ENCODE data around the gene CLOCK.

CLOCK gene

DNA sequence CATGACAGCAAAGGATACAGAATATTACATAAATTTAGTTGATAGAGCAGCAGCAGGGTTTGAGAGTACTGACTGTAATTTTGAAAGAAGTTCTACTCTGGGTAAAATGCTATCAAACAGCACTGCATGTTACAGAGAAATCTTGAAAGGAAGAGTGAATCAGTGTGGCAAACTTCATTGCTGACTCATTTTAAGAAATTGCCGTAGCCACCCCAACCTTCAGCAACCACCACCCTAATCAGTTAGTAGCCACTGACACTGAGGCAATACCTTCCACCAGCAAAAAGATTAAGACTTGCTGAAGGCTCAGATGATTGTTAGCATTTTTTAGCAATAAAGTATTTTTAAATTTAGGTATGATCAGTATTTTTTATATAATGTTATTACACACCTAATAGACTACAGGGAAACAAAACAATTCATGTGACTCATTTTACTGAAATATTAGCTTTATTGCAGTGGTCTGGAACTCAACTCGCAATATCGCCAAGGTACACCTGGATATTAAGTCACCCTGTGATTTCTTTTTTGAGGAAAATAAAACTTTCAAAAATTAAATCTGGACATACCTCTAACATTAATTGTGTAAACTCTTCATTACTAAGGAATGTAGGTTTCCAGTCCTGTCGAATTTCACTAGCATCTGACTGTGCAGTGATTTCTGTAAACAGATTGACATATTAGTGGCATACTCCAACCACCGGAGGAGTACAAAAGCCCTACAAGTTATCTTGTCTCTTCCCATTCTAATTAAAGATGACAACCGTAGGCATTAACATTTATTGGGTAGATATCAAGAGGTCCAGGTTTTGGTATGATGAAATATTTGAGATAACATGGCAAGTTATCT is 71.1 kb downstream of the CLOCK start:
- Histone ChIP-seq H3K79me1 (ENCODE audit: low read depth, low read length) (no peaks in the 10 kb centered on the region), H3K4me3 (ENCODE audit: low read length in 2 of 2) (no peak overlapping the region), H3K23ac (ENCODE audit: low read depth, low read length, poor library complexity) (no peak overlapping the region), H3K4ac (ENCODE audit: low read length) (no peak overlapping the region), H2BK12ac (ENCODE audit: low read length) (no peak overlapping the region), H3K14ac (ENCODE audit: low read length) (no peak overlapping the region), H3K36me3 (replicated peaks in 1 of 2; ENCODE audit: control insufficient read depth in 2 of 2, insufficient read depth in 2 of 2, low read length in 2 of 2) (peaks cover 9 to 82% of the 10 kb centered on the region in 2 donors), H3K4me1 (ENCODE audit: control insufficient read depth in 2 of 2, insufficient read depth in 1 of 2, low read depth in 1 of 2, low read length in 2 of 2) (no peaks in the 10 kb centered on the region), H3K4me2 (ENCODE audit: insufficient read depth, low read length, poor library complexity, severe bottlenecking) (no peak overlapping the region), H3K9me3 (replicated peaks in 1 of 2; ENCODE audit: control insufficient read depth in 2 of 2, insufficient read depth in 1 of 2, low read depth in 1 of 2, low read length in 2 of 2) (peaks cover 1 to 17% of the 10 kb centered on the region in 2 donors), H3K27ac (replicated peaks; ENCODE audit: low read length) (no peak overlapping the region), H4K91ac (ENCODE audit: low read depth, low read length, poor library complexity) (no peak overlapping the region), H2BK15ac (ENCODE audit: low read length) (no peak overlapping the region), H3K9ac (ENCODE audit: low read depth, low read length, poor library complexity) (no peak overlapping the region), H2AFZ (ENCODE audit: low read length) (no peak overlapping the region), H3K18ac (ENCODE audit: low read length) (no peak overlapping the region), H2BK5ac (ENCODE audit: low read length) (no peak overlapping the region), H2BK120ac (ENCODE audit: low read depth, low read length) (no peak overlapping the region), H2AK5ac (ENCODE audit: low read depth, low read length) (no peak overlapping the region), H3K27me3 (ENCODE audit: control insufficient read depth in 3 of 3, insufficient read depth in 3 of 3, low read depth in 1 of 3, low read length in 3 of 3) (no peaks in the 10 kb centered on the region), H4K8ac (ENCODE audit: low read depth, low read length) (no peak overlapping the region)
- DNase-seq (ENCODE audit: low spot score): no peak
- no CpG with 5 or more reads among the region's 6 CpGs for WGBS, 2 donors (ENCODE audit: extremely low coverage in 2 of 2, insufficient read length in 2 of 2, insufficient replicate concordance in 1 of 2)

DNA sequence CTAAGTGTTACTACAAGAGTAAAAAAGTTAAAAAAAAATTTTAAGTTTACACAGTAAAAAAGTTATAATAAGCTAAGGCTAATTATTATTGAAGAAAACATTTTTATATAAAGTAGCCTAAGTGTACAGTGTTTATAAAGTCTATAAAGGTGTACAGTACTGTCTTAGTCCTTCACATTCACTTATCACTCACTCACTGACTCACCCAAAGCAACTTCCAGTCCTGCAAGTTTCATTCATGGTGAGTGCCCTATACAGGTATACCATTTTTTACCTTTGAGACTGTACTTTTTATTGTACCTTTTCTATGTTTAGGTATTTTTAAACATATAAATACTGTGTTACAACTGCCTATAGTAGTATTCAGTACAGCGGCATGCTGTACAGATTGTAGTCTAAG is 76.7 kb downstream of the CLOCK start:
- no CpG with 5 or more reads among the region's 1 CpG for WGBS, 2 donors (ENCODE audit: extremely low coverage in 2 of 2, insufficient read length in 2 of 2, insufficient replicate concordance in 1 of 2)
- H3K9ac ChIP-seq (ENCODE audit: low read depth, low read length, poor library complexity): no peak overlapping the region
- H3K14ac ChIP-seq (ENCODE audit: low read length): no peak overlapping the region
- peaks cover 0 to 11% of the 10 kb centered on the region in 2 donors for H3K9me3 ChIP-seq (replicated peaks in 1 of 2; ENCODE audit: control insufficient read depth in 2 of 2, insufficient read depth in 1 of 2, low read depth in 1 of 2, low read length in 2 of 2)
- no peak overlapping the region for H2BK12ac ChIP-seq (ENCODE audit: low read length)
- H3K18ac ChIP-seq (ENCODE audit: low read length): no peak overlapping the region
- H2BK5ac ChIP-seq (ENCODE audit: low read length): no peak overlapping the region
- no peak overlapping the region for H3K23ac ChIP-seq (ENCODE audit: low read depth, low read length, poor library complexity)
- H3K4ac ChIP-seq (ENCODE audit: low read length): no peak overlapping the region
- H3K36me3 ChIP-seq (replicated peaks in 1 of 2; ENCODE audit: control insufficient read depth in 2 of 2, insufficient read depth in 2 of 2, low read length in 2 of 2): peaks cover 5 to 92% of the 10 kb centered on the region in 2 donors
- H3K4me3 ChIP-seq (ENCODE audit: low read length in 2 of 2): no peak overlapping the region
- H4K8ac ChIP-seq (ENCODE audit: low read depth, low read length): no peak overlapping the region
- no peak for DNase-seq (ENCODE audit: low spot score)
- H2BK120ac ChIP-seq (ENCODE audit: low read depth, low read length): no peak overlapping the region
- H3K4me1 ChIP-seq (ENCODE audit: control insufficient read depth in 2 of 2, insufficient read depth in 1 of 2, low read depth in 1 of 2, low read length in 2 of 2): no peaks in the 10 kb centered on the region
- no peak overlapping the region for H2AFZ ChIP-seq (ENCODE audit: low read length)
- no peaks in the 10 kb centered on the region for H3K27me3 ChIP-seq (ENCODE audit: control insufficient read depth in 3 of 3, insufficient read depth in 3 of 3, low read depth in 1 of 3, low read length in 3 of 3)
- H4K91ac ChIP-seq (ENCODE audit: low read depth, low read length, poor library complexity): no peak overlapping the region
- no peak overlapping the region for H2AK5ac ChIP-seq (ENCODE audit: low read depth, low read length)
- H3K79me1 ChIP-seq (ENCODE audit: low read depth, low read length): no peaks in the 10 kb centered on the region
- H3K27ac ChIP-seq (replicated peaks; ENCODE audit: low read length): no peak overlapping the region
- no peak overlapping the region for H3K4me2 ChIP-seq (ENCODE audit: insufficient read depth, low read length, poor library complexity, severe bottlenecking)
- no peak overlapping the region for H2BK15ac ChIP-seq (ENCODE audit: low read length)

- Histone ChIP-seq H3K23ac (ENCODE audit: low read depth, low read length, poor library complexity) (no peak overlapping the region), H2BK5ac (ENCODE audit: low read length) (no peak overlapping the region), H3K18ac (ENCODE audit: low read length) (no peak overlapping the region), H2BK12ac (ENCODE audit: low read length) (no peak overlapping the region), H3K9ac (ENCODE audit: low read depth, low read length, poor library complexity) (no peak overlapping the region), H3K36me3 (replicated peaks in 1 of 2; ENCODE audit: control insufficient read depth in 2 of 2, insufficient read depth in 2 of 2, low read length in 2 of 2) (peaks cover 2 to 91% of the 10 kb centered on the region in 2 donors), H2AK5ac (ENCODE audit: low read depth, low read length) (no peak overlapping the region), H3K4me1 (ENCODE audit: control insufficient read depth in 2 of 2, insufficient read depth in 1 of 2, low read depth in 1 of 2, low read length in 2 of 2) (no peaks in the 10 kb centered on the region), H3K4me3 (ENCODE audit: low read length in 2 of 2) (no peak overlapping the region), H3K14ac (ENCODE audit: low read length) (no peak overlapping the region), H4K91ac (ENCODE audit: low read depth, low read length, poor library complexity) (no peak overlapping the region), H3K4ac (ENCODE audit: low read length) (no peak overlapping the region), H2AFZ (ENCODE audit: low read length) (no peak overlapping the region), H3K4me2 (ENCODE audit: insufficient read depth, low read length, poor library complexity, severe bottlenecking) (no peak overlapping the region), H3K9me3 (replicated peaks in 1 of 2; ENCODE audit: control insufficient read depth in 2 of 2, insufficient read depth in 1 of 2, low read depth in 1 of 2, low read length in 2 of 2) (no peaks in the 10 kb centered on the region), H4K8ac (ENCODE audit: low read depth, low read length) (no peak overlapping the region), H3K79me1 (ENCODE audit: low read depth, low read length) (no peaks in the 10 kb centered on the region), H2BK15ac (ENCODE audit: low read length) (no peak overlapping the region), H2BK120ac (ENCODE audit: low read depth, low read length) (no peak overlapping the region), H3K27ac (replicated peaks; ENCODE audit: low read length) (no peak overlapping the region), H3K27me3 (ENCODE audit: control insufficient read depth in 3 of 3, insufficient read depth in 3 of 3, low read depth in 1 of 3, low read length in 3 of 3) (no peaks in the 10 kb centered on the region)
- no peak for DNase-seq (ENCODE audit: low spot score)
- no CpG with 5 or more reads among the region's 2 CpGs for WGBS, 2 donors (ENCODE audit: extremely low coverage in 2 of 2, insufficient read length in 2 of 2, insufficient replicate concordance in 1 of 2)
These were observed 78.0 kb downstream of the CLOCK start for GRCh38 chr4:55468724-55469123.

GRCh38 chr4:55466001-55466400 is 80.7 kb downstream of the CLOCK start:
- Histone ChIP-seq H3K18ac (ENCODE audit: low read length) (no peak overlapping the region), H3K9me3 (replicated peaks in 1 of 2; ENCODE audit: control insufficient read depth in 2 of 2, insufficient read depth in 1 of 2, low read depth in 1 of 2, low read length in 2 of 2) (no peaks in the 10 kb centered on the region), H4K8ac (ENCODE audit: low read depth, low read length) (no peak overlapping the region), H2BK120ac (ENCODE audit: low read depth, low read length) (no peak overlapping the region), H4K91ac (ENCODE audit: low read depth, low read length, poor library complexity) (no peak overlapping the region), H3K36me3 (replicated peaks in 1 of 2; ENCODE audit: control insufficient read depth in 2 of 2, insufficient read depth in 2 of 2, low read length in 2 of 2) (peaks cover 2 to 88% of the 10 kb centered on the region in 2 donors), H3K4me2 (ENCODE audit: insufficient read depth, low read length, poor library complexity, severe bottlenecking) (no peak overlapping the region), H3K4me3 (ENCODE audit: low read length in 2 of 2) (no peak overlapping the region), H3K14ac (ENCODE audit: low read length) (no peak overlapping the region), H3K27ac (replicated peaks; ENCODE audit: low read length) (no peak overlapping the region), H3K4me1 (ENCODE audit: control insufficient read depth in 2 of 2, insufficient read depth in 1 of 2, low read depth in 1 of 2, low read length in 2 of 2) (no peaks in the 10 kb centered on the region), H2BK5ac (ENCODE audit: low read length) (no peak overlapping the region), H3K4ac (ENCODE audit: low read length) (no peak overlapping the region), H2AFZ (ENCODE audit: low read length) (no peak overlapping the region), H3K79me1 (ENCODE audit: low read depth, low read length) (no peaks in the 10 kb centered on the region), H3K27me3 (ENCODE audit: control insufficient read depth in 3 of 3, insufficient read depth in 3 of 3, low read depth in 1 of 3, low read length in 3 of 3) (no peaks in the 10 kb centered on the region), H2BK15ac (ENCODE audit: low read length) (no peak overlapping the region), H2BK12ac (ENCODE audit: low read length) (no peak overlapping the region), H3K23ac (ENCODE audit: low read depth, low read length, poor library complexity) (no peak overlapping the region), H3K9ac (ENCODE audit: low read depth, low read length, poor library complexity) (no peak overlapping the region), H2AK5ac (ENCODE audit: low read depth, low read length) (no peak overlapping the region)
- no CpG with 5 or more reads among the region's 3 CpGs for WGBS, 2 donors (ENCODE audit: extremely low coverage in 2 of 2, insufficient read length in 2 of 2, insufficient replicate concordance in 1 of 2)
- DNase-seq (ENCODE audit: low spot score): no peak
